Measurements from ENCODE around the gene DHX29.

- TF ChIP-seq POLR2A (IDR thresholded peaks at IDR 0.05) (no peak), CTCF (IDR thresholded peaks at IDR 0.05) (no peak)
Measured at GRCh38 chr5:55230086-55230629, 77.3 kb downstream of the DHX29 start.

Data from transverse colon (tissue), 3 donors.